ENCODE measurements around the gene NOL6.

DNA sequence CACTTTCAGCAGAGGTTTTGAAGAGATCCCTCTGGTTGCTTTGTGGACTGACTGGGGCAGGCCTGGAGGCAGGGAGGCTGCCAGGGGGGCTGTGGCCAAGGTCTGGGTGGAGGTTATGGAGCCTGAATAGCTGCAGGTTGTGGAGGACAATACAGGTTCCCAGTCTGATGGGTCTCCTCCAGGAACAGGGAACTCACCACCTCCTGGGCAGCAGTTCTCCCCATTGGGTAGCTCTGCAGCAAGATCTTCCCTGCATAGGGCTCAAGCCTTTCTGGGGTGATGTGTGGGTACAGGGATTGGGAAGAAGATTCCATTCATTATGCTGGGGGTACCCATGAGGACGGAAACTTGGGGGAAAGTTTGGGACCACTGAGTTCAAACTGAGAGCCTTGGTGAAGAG lies 33.1 kb downstream of the NOL6 start:
- no peak for TF ChIP-seq ZNF274 (IDR thresholded peaks at IDR 0.05; ENCODE audit: low read depth, low read length)
- TF ChIP-seq, protein P1, sequence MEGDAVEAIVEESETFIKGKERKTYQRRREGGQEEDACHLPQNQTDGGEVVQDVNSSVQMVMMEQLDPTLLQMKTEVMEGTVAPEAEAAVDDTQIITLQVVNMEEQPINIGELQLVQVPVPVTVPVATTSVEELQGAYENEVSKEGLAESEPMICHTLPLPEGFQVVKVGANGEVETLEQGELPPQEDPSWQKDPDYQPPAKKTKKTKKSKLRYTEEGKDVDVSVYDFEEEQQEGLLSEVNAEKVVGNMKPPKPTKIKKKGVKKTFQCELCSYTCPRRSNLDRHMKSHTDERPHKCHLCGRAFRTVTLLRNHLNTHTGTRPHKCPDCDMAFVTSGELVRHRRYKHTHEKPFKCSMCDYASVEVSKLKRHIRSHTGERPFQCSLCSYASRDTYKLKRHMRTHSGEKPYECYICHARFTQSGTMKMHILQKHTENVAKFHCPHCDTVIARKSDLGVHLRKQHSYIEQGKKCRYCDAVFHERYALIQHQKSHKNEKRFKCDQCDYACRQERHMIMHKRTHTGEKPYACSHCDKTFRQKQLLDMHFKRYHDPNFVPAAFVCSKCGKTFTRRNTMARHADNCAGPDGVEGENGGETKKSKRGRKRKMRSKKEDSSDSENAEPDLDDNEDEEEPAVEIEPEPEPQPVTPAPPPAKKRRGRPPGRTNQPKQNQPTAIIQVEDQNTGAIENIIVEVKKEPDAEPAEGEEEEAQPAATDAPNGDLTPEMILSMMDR (IDR thresholded peaks at IDR 0.05 in 2 of 3, conservative IDR thresholded peaks at IDR 0.05 in 1 of 3; ENCODE audit: borderline replicate concordance in 1 of 3, insufficient read depth in 1 of 3, low read depth in 2 of 3, low read length in 2 of 3), result no peak
- TF ChIP-seq SIN3A (IDR thresholded peaks at IDR 0.05; ENCODE audit: low read depth), result no peak
- no peak for TF ChIP-seq POLR2AphosphoS5 (IDR thresholded peaks at IDR 0.05; ENCODE audit: low read depth, low read length)
- no peak for TF ChIP-seq CEBPB (IDR thresholded peaks at IDR 0.05; ENCODE audit: low read depth)
- TF ChIP-seq RAD21 (IDR thresholded peaks at IDR 0.05; ENCODE audit: low read depth), result no peak
- TF ChIP-seq MAX (IDR thresholded peaks at IDR 0.05), result no peak
- TF ChIP-seq YY1 (IDR thresholded peaks at IDR 0.05; ENCODE audit: extremely low read depth, insufficient replicate concordance, low read depth, low read length), result no peak
- TF ChIP-seq SP1 (IDR thresholded peaks at IDR 0.05; ENCODE audit: low read depth), result no peak
- TF ChIP-seq SRF (IDR thresholded peaks at IDR 0.05; ENCODE audit: low read depth), result no peak

All from HCT116 (cell line).